ENCODE results near the gene SPATS1. TPM values are rescaled to one million over a fixed set of nuclear protein-coding genes. Genes with fewer than 3 reads are reported as not detected.

The SPATS1 gene
- total and polyA plus RNA-seq, 2 of the 13 experiments (the other 11 are each of a cell fraction or from before 2014, with no cell fraction given), result not detected

DNA sequence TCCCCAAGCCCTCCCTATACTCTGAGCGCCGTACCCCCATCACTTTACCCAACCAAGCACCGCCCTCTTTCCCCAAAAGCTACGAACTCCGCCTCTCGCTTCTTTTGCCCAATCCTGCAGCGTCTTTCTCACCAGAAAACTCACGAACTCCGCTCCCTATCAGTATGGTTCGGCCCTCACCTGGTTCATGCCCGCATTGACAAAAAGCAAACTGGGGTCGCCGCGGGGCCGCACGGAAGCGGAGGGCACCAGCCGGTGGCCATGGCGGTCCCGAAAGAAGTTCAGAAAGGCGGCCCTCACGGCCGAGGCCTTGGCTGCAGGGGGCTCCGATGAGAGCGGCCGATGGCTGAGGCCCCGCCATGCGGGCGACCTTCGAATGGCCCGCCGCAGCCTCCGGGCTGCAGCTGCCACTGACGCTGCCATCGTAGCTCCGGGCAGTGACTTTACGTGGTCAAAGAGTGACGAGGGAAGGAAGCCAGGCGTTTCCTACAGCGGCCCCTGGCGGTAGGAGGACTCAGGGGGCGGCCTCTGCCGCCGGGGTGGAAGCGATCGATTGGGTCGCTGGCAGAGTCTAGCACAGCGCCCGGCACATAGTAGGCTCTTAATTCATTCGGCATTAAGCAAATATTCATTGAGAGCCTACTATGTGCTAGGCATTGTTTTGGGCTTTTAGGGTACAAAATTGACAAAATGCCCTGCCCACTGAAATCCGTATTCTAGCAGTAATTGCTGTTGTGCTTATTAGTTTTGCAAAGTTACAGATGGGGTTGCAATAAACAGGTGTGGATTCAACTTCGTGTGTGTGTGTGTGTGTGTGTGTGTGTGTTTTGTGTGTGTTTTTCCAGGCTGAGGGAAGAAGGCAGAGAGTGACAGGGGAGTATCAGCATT is 29.3 kb upstream of the SPATS1 start, which contains the start of gene AARS2 (continued):
- TF ChIP-seq, protein P1, sequence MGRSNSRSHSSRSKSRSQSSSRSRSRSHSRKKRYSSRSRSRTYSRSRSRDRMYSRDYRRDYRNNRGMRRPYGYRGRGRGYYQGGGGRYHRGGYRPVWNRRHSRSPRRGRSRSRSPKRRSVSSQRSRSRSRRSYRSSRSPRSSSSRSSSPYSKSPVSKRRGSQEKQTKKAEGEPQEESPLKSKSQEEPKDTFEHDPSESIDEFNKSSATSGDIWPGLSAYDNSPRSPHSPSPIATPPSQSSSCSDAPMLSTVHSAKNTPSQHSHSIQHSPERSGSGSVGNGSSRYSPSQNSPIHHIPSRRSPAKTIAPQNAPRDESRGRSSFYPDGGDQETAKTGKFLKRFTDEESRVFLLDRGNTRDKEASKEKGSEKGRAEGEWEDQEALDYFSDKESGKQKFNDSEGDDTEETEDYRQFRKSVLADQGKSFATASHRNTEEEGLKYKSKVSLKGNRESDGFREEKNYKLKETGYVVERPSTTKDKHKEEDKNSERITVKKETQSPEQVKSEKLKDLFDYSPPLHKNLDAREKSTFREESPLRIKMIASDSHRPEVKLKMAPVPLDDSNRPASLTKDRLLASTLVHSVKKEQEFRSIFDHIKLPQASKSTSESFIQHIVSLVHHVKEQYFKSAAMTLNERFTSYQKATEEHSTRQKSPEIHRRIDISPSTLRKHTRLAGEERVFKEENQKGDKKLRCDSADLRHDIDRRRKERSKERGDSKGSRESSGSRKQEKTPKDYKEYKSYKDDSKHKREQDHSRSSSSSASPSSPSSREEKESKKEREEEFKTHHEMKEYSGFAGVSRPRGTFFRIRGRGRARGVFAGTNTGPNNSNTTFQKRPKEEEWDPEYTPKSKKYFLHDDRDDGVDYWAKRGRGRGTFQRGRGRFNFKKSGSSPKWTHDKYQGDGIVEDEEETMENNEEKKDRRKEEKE (IDR thresholded peaks at IDR 0.05), result no peak
- TF ChIP-seq CREM (IDR thresholded peaks at IDR 0.05) (peak; percentile 87), CREM (CRISPR knock-in tag; IDR thresholded peaks at IDR 0.05) (peak; percentile 66), ZNF841 (CRISPR knock-in tag; IDR thresholded peaks at IDR 0.05; ENCODE audit: borderline replicate concordance) (peak; percentile 78; the same call in 1 of the 2 replicates), SRSF9 (IDR thresholded peaks at IDR 0.05; ENCODE audit: borderline replicate concordance, insufficient read depth, low read depth, low read length, poor library complexity, severe bottlenecking) (no peak), CEBPG (CRISPR knock-in tag; IDR thresholded peaks at IDR 0.05) (peak; percentile 63), ZNF24 (IDR thresholded peaks at IDR 0.05) (peak; percentile 86), TRIM24 (CRISPR knock-in tag; IDR thresholded peaks at IDR 0.05) (no peak), SP2 (CRISPR knock-in tag; IDR thresholded peaks at IDR 0.05) (no peak), PHB2 (IDR thresholded peaks at IDR 0.05; ENCODE audit: partially characterized antibody) (no peak), ZNF773 (CRISPR knock-in tag; IDR thresholded peaks at IDR 0.05; ENCODE audit: borderline replicate concordance) (peak; percentile 91; the same call in 1 of the 2 replicates), MAFK (conservative IDR thresholded peaks at IDR 0.05 in 1 of 2, IDR thresholded peaks at IDR 0.05 in 1 of 2; ENCODE audit: low read length in 2 of 2) (0 out of 4 replicates have a peak, but pooled peaks of 1 of the 2 experiments have one; percentile 10), HNRNPH1 (optimal IDR thresholded peaks at IDR 0.05; ENCODE audit: low read depth, low read length) (no peak), HMG20A (CRISPR knock-in tag; IDR thresholded peaks at IDR 0.05; ENCODE audit: borderline replicate concordance) (peak; percentile 83), ZSCAN25 (CRISPR knock-in tag; IDR thresholded peaks at IDR 0.05) (peak; percentile 83; the same call in 1 of the 2 replicates), ZNF746 (CRISPR knock-in tag; IDR thresholded peaks at IDR 0.05) (peak; percentile 91; the same call in 1 of the 2 replicates), FOXC1 (CRISPR knock-in tag; IDR thresholded peaks at IDR 0.05; ENCODE audit: borderline replicate concordance) (peak; percentile 98; the same call in 1 of the 2 replicates), ZFP37 (CRISPR knock-in tag; IDR thresholded peaks at IDR 0.05; ENCODE audit: borderline replicate concordance) (peak; percentile 67; the same call in 1 of the 2 replicates), PAX8 (CRISPR knock-in tag; IDR thresholded peaks at IDR 0.05; ENCODE audit: borderline replicate concordance) (peak; percentile 75; the same call in 1 of the 2 replicates), ASH2L (IDR thresholded peaks at IDR 0.05; ENCODE audit: insufficient read length, low read depth, low read length) (peak; percentile 89), ZNF737 (CRISPR knock-in tag; IDR thresholded peaks at IDR 0.05; ENCODE audit: borderline replicate concordance) (no peak), ZNF20 (CRISPR knock-in tag; IDR thresholded peaks at IDR 0.05) (0 out of 2 replicates have a peak, but pooled peaks have one; percentile 33)
- TF ChIP-seq, protein P2, sequence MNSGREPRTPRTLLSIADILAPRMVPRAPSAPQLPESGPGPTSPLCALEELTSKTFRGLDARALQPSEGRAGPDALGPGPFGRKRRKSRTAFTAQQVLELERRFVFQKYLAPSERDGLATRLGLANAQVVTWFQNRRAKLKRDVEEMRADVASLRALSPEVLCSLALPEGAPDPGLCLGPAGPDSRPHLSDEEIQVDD (CRISPR knock-in tag; IDR thresholded peaks at IDR 0.05; ENCODE audit: borderline replicate concordance), result peak; percentile 94
- TF ChIP-seq, protein P3, sequence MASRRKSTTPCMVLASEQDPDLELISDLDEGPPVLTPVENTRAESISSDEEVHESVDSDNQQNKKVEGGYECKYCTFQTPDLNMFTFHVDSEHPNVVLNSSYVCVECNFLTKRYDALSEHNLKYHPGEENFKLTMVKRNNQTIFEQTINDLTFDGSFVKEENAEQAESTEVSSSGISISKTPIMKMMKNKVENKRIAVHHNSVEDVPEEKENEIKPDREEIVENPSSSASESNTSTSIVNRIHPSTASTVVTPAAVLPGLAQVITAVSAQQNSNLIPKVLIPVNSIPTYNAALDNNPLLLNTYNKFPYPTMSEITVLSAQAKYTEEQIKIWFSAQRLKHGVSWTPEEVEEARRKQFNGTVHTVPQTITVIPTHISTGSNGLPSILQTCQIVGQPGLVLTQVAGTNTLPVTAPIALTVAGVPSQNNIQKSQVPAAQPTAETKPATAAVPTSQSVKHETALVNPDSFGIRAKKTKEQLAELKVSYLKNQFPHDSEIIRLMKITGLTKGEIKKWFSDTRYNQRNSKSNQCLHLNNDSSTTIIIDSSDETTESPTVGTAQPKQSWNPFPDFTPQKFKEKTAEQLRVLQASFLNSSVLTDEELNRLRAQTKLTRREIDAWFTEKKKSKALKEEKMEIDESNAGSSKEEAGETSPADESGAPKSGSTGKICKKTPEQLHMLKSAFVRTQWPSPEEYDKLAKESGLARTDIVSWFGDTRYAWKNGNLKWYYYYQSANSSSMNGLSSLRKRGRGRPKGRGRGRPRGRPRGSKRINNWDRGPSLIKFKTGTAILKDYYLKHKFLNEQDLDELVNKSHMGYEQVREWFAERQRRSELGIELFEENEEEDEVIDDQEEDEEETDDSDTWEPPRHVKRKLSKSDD (CRISPR knock-in tag; IDR thresholded peaks at IDR 0.05; ENCODE audit: low read depth), result peak; percentile 98

All from HepG2 (cell line).